Measurements from ENCODE around the gene DNM1.

- TF ChIP-seq POLR2A (IDR thresholded peaks at IDR 0.05; ENCODE audit: low read length) (no peak), GATA1 (IDR thresholded peaks at IDR 0.05; ENCODE audit: low read depth, low read length) (no peak)
Measured at GRCh38 chr9:128163027-128163515, 40.1 kb upstream of the DNM1 start.

Measured in erythroblast (primary cell).